Panc1 (cell line): ENCODE results near the gene YY1. TPM values are rescaled to one million over a fixed set of nuclear protein-coding genes. Genes with fewer than 3 reads are reported as not detected.
A peak's percentile ranks its signal among the peaks of the same experiment; 100 is the strongest.

Source experiments
- ATAC-seq: fragments of 200-7000 bp; cut with Tn5 transposase; 2 replicates; pipeline ENCODE4 v1.9.1; 2020; ENCODE audit warnings: mild to moderate bottlenecking, moderate library complexity
- BruUV-seq: library from RNA; stranded (reverse); fragments of 400-500 nt; replicated peaks from 2 replicates; lab custom pipeline; 2021; lab: Mats Ljungman, UMichigan
- CTCF ChIA-PET: fragments of 300-600 bp; sonication (Branson Sonifier 250); formaldehyde crosslinking; loops from one replicate; lab custom pipeline; 2022; ENCODE audit warnings: antibody characterized with exemption; lab: Charles Lee
- POLR2A ChIA-PET: fragments of 300-600 bp; sonication (Branson Sonifier 250); formaldehyde crosslinking; loops from one replicate; lab custom pipeline; 2022; ENCODE audit warnings: antibody characterized with exemption; lab: Charles Lee
- DNase-seq: peaks from one replicate; pipeline ENCODE4 v3.0.0-alpha.2; 2010; ENCODE audit warnings: low read depth, low spot score
- H3K27ac ChIP-seq: 2 replicates; pipeline ENCODE4 v1.5.1; 2011; ENCODE audit warnings: mild to moderate bottlenecking, low read length, inconsistent platforms
- H3K27me3 ChIP-seq: fragments of 200-500 bp; sonication (Bioruptor generic); 2 replicates; pipeline ENCODE4 v1.6.0; 2014; ENCODE audit warnings: low read length, inconsistent platforms; ENCODE audit not compliant: control insufficient read depth, insufficient read depth
- H3K36me3 ChIP-seq: fragments of 200-500 bp; sonication (Bioruptor generic); 2 replicates; pipeline ENCODE4 v1.5.1; 2014; ENCODE audit warnings: inconsistent platforms, mild to moderate bottlenecking, low read length, moderate library complexity; ENCODE audit not compliant: control insufficient read depth, insufficient read depth
- H3K4me1 ChIP-seq: 2 replicates; pipeline ENCODE4 v1.5.1; 2011; ENCODE audit warnings: inconsistent platforms, mild to moderate bottlenecking, low read length, moderate library complexity; ENCODE audit not compliant: control insufficient read depth, insufficient read depth
- H3K4me3 ChIP-seq, 2 experiments: 2 replicates each; pipeline ENCODE4 v1.5.1; 2011 to 2012; ENCODE audit warnings: low read depth in 2 of 2, low read length in 2 of 2, mild to moderate bottlenecking in 2 of 2, inconsistent platforms in 1 of 2, moderate library complexity in 1 of 2
- H3K9me3 ChIP-seq: fragments of 200-500 bp; sonication (Bioruptor generic); 2 replicates; pipeline ENCODE4 v1.5.1; 2014; ENCODE audit warnings: low read depth, mild to moderate bottlenecking, inconsistent platforms, low read length, moderate library complexity; ENCODE audit not compliant: control insufficient read depth, insufficient read depth
- POLR2AphosphoS5 ChIP-seq: IDR thresholded peaks from 2 replicates; pipeline ENCODE4 v1.6.1; 2012; ENCODE audit warnings: mild to moderate bottlenecking, low read depth, low read length, moderate library complexity
- SIN3A ChIP-seq: IDR thresholded peaks from 2 replicates; pipeline ENCODE4 v1.6.1; 2012; ENCODE audit warnings: low read depth, mild to moderate bottlenecking, low read length, moderate library complexity, borderline replicate concordance; ENCODE audit not compliant: insufficient read depth
- TCF7L2 ChIP-seq: IDR thresholded peaks from 2 replicates; pipeline ENCODE4 v1.6.1; 2011; ENCODE audit warnings: mild to moderate bottlenecking, low read depth, low read length, inconsistent platforms
- in situ Hi-C: cut with HindIII; loops from 2 replicates; pipeline ENCODE4 v1.10.0; 2016; ENCODE audit warnings: low sequenced_read_pairs, low pct_unique_long_range_greater_than_20kb
- intact Hi-C: fragments of 100-400 bp; cut with micrococcal nuclease; formaldehyde crosslinking; loops from one replicate; pipeline ENCODE4 v1.10.0; 2022; ENCODE audit not compliant: unreplicated experiment
- total RNA-seq: library from RNA; stranded (reverse); gene quantifications from one replicate; pipeline ENCODE4 v1.2.1, GENCODE V29; 2021; ENCODE audit not compliant: unreplicated experiment
- TF ChIP-seq, protein P1 (sequence below): fragments of 450-650 bp; IDR thresholded peaks from 2 replicates; pipeline ENCODE4 v1.5.1; 2017; ENCODE audit warnings: mild to moderate bottlenecking
- TF ChIP-seq, protein P2 (sequence below), 2 experiments: IDR thresholded peaks; 2 replicates each; pipeline ENCODE4 v1.6.1; 2011 to 2012; ENCODE audit warnings: low read depth in 2 of 2, control low read depth in 1 of 2, low read length in 1 of 2, mild to moderate bottlenecking in 1 of 2, moderate library complexity in 1 of 2; ENCODE audit not compliant: insufficient read depth in 1 of 2

YY1 gene
- total RNA-seq, 1 experiment from 2014 or later = 71.3 TPM

DNA sequence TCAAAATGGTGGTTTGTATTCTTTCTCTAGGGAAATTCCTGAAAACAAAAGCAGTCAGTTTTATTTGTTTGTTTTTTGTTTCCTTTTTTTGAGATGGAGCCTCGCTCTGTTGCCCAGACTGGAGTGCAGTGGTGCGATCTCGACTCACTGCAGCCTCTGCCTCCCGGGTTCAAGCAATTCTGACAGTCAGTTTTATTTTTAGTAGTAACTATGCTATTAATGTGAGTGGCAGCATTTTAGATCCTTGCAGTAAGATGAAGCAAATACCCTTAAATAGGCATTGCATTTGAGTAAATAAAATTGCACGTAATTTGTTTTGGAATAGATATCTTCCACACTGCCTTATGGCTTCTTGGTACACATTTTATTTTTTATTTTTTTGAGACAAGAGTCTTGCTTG, 23.6 kb downstream of the YY1 start:
- POLR2A ChIA-PET = no interaction called here
- ATAC-seq = no peak
- Histone ChIP-seq H3K4me1 (no peaks in the 10 kb centered on the region; the same call in 1 of the 2 replicates), H3K36me3 (no peaks in the 10 kb centered on the region; the same call in 1 of the 2 replicates), H3K9me3 (no peaks in the 10 kb centered on the region), H3K4me3 (no peak overlapping the region), H3K27ac (no peak overlapping the region), H3K27me3 (no peaks in the 10 kb centered on the region)
- intact Hi-C loops (no loop called here), in situ Hi-C loops (no loop called here)
- TF ChIP-seq, protein P1, sequence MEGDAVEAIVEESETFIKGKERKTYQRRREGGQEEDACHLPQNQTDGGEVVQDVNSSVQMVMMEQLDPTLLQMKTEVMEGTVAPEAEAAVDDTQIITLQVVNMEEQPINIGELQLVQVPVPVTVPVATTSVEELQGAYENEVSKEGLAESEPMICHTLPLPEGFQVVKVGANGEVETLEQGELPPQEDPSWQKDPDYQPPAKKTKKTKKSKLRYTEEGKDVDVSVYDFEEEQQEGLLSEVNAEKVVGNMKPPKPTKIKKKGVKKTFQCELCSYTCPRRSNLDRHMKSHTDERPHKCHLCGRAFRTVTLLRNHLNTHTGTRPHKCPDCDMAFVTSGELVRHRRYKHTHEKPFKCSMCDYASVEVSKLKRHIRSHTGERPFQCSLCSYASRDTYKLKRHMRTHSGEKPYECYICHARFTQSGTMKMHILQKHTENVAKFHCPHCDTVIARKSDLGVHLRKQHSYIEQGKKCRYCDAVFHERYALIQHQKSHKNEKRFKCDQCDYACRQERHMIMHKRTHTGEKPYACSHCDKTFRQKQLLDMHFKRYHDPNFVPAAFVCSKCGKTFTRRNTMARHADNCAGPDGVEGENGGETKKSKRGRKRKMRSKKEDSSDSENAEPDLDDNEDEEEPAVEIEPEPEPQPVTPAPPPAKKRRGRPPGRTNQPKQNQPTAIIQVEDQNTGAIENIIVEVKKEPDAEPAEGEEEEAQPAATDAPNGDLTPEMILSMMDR = no peak
- no peak for TF ChIP-seq SIN3A
- TF ChIP-seq POLR2AphosphoS5 = no peak
- TF ChIP-seq, protein P2, sequence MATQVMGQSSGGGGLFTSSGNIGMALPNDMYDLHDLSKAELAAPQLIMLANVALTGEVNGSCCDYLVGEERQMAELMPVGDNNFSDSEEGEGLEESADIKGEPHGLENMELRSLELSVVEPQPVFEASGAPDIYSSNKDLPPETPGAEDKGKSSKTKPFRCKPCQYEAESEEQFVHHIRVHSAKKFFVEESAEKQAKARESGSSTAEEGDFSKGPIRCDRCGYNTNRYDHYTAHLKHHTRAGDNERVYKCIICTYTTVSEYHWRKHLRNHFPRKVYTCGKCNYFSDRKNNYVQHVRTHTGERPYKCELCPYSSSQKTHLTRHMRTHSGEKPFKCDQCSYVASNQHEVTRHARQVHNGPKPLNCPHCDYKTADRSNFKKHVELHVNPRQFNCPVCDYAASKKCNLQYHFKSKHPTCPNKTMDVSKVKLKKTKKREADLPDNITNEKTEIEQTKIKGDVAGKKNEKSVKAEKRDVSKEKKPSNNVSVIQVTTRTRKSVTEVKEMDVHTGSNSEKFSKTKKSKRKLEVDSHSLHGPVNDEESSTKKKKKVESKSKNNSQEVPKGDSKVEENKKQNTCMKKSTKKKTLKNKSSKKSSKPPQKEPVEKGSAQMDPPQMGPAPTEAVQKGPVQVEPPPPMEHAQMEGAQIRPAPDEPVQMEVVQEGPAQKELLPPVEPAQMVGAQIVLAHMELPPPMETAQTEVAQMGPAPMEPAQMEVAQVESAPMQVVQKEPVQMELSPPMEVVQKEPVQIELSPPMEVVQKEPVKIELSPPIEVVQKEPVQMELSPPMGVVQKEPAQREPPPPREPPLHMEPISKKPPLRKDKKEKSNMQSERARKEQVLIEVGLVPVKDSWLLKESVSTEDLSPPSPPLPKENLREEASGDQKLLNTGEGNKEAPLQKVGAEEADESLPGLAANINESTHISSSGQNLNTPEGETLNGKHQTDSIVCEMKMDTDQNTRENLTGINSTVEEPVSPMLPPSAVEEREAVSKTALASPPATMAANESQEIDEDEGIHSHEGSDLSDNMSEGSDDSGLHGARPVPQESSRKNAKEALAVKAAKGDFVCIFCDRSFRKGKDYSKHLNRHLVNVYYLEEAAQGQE (IDR thresholded peaks at IDR 0.05; ENCODE audit: insufficient read depth in 1 of 2, low read depth in 2 of 2, low read length in 1 of 2) = no peak
- TF ChIP-seq TCF7L2 = no peak
- no peak for DNase-seq
- CTCF ChIA-PET = interaction anchor here (0.6 kb wide), 2 partner anchors 39 to 40 kb away, joined by 3 to 6 read pairs; no protein-coding TSS in a partner anchor
- BruUV-seq = TSS peak; percentile 26

DNA sequence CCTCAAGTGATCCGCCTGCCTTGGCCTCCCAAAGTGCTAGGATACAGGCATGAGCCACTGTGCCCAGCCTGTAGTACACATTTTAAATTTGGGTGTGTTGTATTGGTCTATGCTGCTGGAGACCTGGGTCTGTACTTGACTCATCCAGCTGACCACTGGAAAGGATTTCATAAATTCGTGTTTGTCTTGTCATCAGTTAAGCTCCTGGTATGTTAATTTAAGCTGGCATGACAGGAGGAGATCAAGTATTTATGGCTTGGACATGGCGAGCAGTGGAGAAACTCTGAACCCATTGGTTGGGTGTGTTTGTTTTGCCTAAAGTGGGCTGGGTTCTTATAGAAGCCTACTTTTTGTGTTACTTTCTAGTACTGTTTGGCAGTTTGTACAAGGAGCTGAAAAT, 24.2 kb downstream of the YY1 start:
- CTCF ChIA-PET = no interaction called here

More for the DNA sequence above, 24.2 kb downstream of the YY1 start:
- H3K9me3 ChIP-seq = no peaks in the 10 kb centered on the region
- no peaks in the 10 kb centered on the region; the same call in 1 of the 2 replicates for H3K36me3 ChIP-seq
- intact Hi-C loops = no loop called here
- BruUV-seq = no TSS peak
- no peaks in the 10 kb centered on the region; the same call in 1 of the 2 replicates for H3K4me1 ChIP-seq
- TF ChIP-seq, protein P2 (IDR thresholded peaks at IDR 0.05; ENCODE audit: insufficient read depth in 1 of 2, low read depth in 2 of 2, low read length in 1 of 2) = no peak
- TF ChIP-seq TCF7L2 = no peak
- TF ChIP-seq, protein P1 = no peak
- no peak for TF ChIP-seq SIN3A
- no peak for TF ChIP-seq POLR2AphosphoS5
- DNase-seq = no peak
- in situ Hi-C loops = no loop called here
- POLR2A ChIA-PET = no interaction called here
- H3K4me3 ChIP-seq = no peak overlapping the region
- H3K27me3 ChIP-seq = no peaks in the 10 kb centered on the region
- ATAC-seq = no peak
- no peak overlapping the region for H3K27ac ChIP-seq
